ENCODE results near the gene SORBS2.

DNA sequence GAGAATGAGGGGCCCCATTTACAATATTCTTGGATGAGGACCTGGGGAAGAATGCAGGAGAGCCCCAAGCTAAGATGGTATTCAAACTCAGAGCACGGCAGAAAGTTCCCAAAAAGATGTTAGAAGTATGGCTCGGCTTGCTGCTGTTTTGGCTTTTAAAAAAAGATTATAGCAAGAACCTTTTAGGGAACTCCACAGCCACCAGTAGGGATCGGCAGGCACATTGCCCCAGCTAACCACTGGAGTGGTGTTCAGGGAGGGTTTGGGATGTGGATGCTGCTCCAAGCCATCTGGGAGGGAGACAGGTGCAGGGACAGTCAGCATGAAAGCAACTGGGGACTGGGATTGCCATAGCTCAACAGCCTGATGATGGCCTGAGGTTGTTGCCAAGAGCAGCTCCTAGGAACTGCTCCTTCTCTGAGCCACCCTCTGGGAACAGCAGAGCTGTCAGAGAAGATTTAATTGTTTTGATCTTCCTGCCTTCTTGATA lies 63.0 kb downstream of the SORBS2 start:
- TF ChIP-seq, protein P1, sequence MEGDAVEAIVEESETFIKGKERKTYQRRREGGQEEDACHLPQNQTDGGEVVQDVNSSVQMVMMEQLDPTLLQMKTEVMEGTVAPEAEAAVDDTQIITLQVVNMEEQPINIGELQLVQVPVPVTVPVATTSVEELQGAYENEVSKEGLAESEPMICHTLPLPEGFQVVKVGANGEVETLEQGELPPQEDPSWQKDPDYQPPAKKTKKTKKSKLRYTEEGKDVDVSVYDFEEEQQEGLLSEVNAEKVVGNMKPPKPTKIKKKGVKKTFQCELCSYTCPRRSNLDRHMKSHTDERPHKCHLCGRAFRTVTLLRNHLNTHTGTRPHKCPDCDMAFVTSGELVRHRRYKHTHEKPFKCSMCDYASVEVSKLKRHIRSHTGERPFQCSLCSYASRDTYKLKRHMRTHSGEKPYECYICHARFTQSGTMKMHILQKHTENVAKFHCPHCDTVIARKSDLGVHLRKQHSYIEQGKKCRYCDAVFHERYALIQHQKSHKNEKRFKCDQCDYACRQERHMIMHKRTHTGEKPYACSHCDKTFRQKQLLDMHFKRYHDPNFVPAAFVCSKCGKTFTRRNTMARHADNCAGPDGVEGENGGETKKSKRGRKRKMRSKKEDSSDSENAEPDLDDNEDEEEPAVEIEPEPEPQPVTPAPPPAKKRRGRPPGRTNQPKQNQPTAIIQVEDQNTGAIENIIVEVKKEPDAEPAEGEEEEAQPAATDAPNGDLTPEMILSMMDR (IDR thresholded peaks at IDR 0.05): no peak
- TF ChIP-seq POLR2A (IDR thresholded peaks at IDR 0.05): no peak
